ENCODE results near the gene SPAG17. TPM values are rescaled to one million over a fixed set of nuclear protein-coding genes. Genes with fewer than 3 reads are reported as not detected.

SPAG17 gene
- total RNA-seq, 1 experiment from 2014 or later = not detected

DNA sequence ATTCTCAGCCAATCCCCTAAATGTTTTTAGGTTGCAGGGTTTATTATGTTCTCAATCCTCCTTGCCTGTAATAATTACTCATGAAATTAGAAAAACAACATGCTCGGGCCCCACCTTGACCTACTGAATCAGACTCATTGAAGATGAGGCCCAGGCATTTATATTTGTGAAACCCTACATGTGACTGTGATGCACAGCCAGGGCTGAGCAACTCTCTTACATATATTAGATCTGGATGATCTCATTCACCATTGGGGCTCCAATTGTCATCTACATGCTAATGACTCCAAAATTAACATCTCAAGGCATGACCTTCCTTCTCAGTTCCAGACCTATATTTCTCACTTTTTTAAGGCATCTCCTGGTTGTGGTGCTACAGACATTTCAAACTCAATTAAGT lies 152.1 kb downstream of the SPAG17 start:
- no peaks in the 10 kb centered on the region for H3K79me2 ChIP-seq (ENCODE audit: low read length)
- H3K9me3 ChIP-seq (ENCODE audit: low read length) = no peaks in the 10 kb centered on the region
- H3K27me3 ChIP-seq (ENCODE audit: low read length) = no peaks in the 10 kb centered on the region
- no peak overlapping the region for H3K9ac ChIP-seq (ENCODE audit: low read length)
- H3K36me3 ChIP-seq (ENCODE audit: insufficient read depth, low read length) = no peaks in the 10 kb centered on the region
- no peaks in the 10 kb centered on the region for H3K9me2 ChIP-seq (replicated peaks; ENCODE audit: insufficient read depth, low read length)
- no peak overlapping the region for H2AFZ ChIP-seq (ENCODE audit: low read length)
- H3K4me1 ChIP-seq (ENCODE audit: low read length) = no peaks in the 10 kb centered on the region
- no peak overlapping the region for H3K4me3 ChIP-seq (ENCODE audit: low read length)
- no peak overlapping the region for H3K27ac ChIP-seq (ENCODE audit: low read length)
- H3K4me2 ChIP-seq (ENCODE audit: low read depth, low read length, poor library complexity, severe bottlenecking) = no peak overlapping the region
- no peak for DNase-seq
- no peaks in the 10 kb centered on the region for H4K20me1 ChIP-seq (ENCODE audit: insufficient read depth, low read depth, low read length)

DNA sequence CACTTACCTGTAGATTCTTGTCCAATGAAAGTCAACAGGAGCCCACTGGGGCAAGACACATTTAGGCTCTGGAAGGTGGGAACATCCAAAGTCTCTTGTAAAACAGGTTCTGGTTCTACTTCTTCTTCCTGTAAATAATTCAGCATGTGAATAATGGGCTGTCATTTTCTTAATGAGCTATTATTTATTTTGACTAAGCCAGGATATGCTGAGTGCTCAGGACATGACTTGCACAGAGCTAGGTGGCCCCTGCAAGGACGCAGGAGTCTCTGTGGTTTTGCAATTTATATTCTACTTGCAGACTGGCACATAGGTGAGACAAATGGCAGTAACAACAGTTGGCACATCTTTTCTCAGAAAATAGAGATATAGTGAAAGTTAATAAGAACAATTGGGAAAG lies 156.8 kb downstream of the SPAG17 start:
- Histone ChIP-seq H3K4me2 (ENCODE audit: low read depth, low read length, poor library complexity, severe bottlenecking) (no peak overlapping the region), H3K27ac (ENCODE audit: low read length) (no peak overlapping the region), H2AFZ (ENCODE audit: low read length) (no peak overlapping the region), H3K36me3 (ENCODE audit: insufficient read depth, low read length) (no peaks in the 10 kb centered on the region), H4K20me1 (ENCODE audit: insufficient read depth, low read depth, low read length) (no peaks in the 10 kb centered on the region), H3K4me3 (ENCODE audit: low read length) (no peak overlapping the region), H3K79me2 (ENCODE audit: low read length) (no peaks in the 10 kb centered on the region), H3K9me3 (ENCODE audit: low read length) (no peaks in the 10 kb centered on the region), H3K27me3 (ENCODE audit: low read length) (no peaks in the 10 kb centered on the region), H3K9ac (ENCODE audit: low read length) (no peak overlapping the region), H3K9me2 (replicated peaks; ENCODE audit: insufficient read depth, low read length) (no peaks in the 10 kb centered on the region), H3K4me1 (ENCODE audit: low read length) (no peaks in the 10 kb centered on the region)
- no peak for DNase-seq

- Histone ChIP-seq H3K4me3 (ENCODE audit: low read length) (no peak overlapping the region), H2AFZ (ENCODE audit: low read length) (no peak overlapping the region), H4K20me1 (ENCODE audit: insufficient read depth, low read depth, low read length) (no peaks in the 10 kb centered on the region), H3K9ac (ENCODE audit: low read length) (no peak overlapping the region), H3K27ac (ENCODE audit: low read length) (no peak overlapping the region), H3K36me3 (ENCODE audit: insufficient read depth, low read length) (no peaks in the 10 kb centered on the region), H3K9me2 (replicated peaks; ENCODE audit: insufficient read depth, low read length) (no peaks in the 10 kb centered on the region), H3K79me2 (ENCODE audit: low read length) (no peaks in the 10 kb centered on the region), H3K9me3 (ENCODE audit: low read length) (no peaks in the 10 kb centered on the region), H3K4me1 (ENCODE audit: low read length) (no peaks in the 10 kb centered on the region), H3K4me2 (ENCODE audit: low read depth, low read length, poor library complexity, severe bottlenecking) (no peak overlapping the region), H3K27me3 (ENCODE audit: low read length) (no peaks in the 10 kb centered on the region)
- no peak for DNase-seq
Measured at GRCh38 chr1:118023199-118023598, 161.8 kb downstream of the SPAG17 start.

GRCh38 chr1:118021668-118022067 lies 163.4 kb downstream of the SPAG17 start:
- no peaks in the 10 kb centered on the region for H3K79me2 ChIP-seq (ENCODE audit: low read length)
- DNase-seq = no peak
- no peak overlapping the region for H3K27ac ChIP-seq (ENCODE audit: low read length)
- H3K4me2 ChIP-seq (ENCODE audit: low read depth, low read length, poor library complexity, severe bottlenecking) = no peak overlapping the region
- H2AFZ ChIP-seq (ENCODE audit: low read length) = no peak overlapping the region
- no peak overlapping the region for H3K9ac ChIP-seq (ENCODE audit: low read length)
- no peaks in the 10 kb centered on the region for H3K27me3 ChIP-seq (ENCODE audit: low read length)
- H4K20me1 ChIP-seq (ENCODE audit: insufficient read depth, low read depth, low read length) = no peaks in the 10 kb centered on the region
- no peak overlapping the region for H3K4me3 ChIP-seq (ENCODE audit: low read length)
- no peaks in the 10 kb centered on the region for H3K4me1 ChIP-seq (ENCODE audit: low read length)
- H3K9me2 ChIP-seq (replicated peaks; ENCODE audit: insufficient read depth, low read length) = no peaks in the 10 kb centered on the region
- H3K9me3 ChIP-seq (ENCODE audit: low read length) = no peaks in the 10 kb centered on the region
- no peaks in the 10 kb centered on the region for H3K36me3 ChIP-seq (ENCODE audit: insufficient read depth, low read length)

DNA sequence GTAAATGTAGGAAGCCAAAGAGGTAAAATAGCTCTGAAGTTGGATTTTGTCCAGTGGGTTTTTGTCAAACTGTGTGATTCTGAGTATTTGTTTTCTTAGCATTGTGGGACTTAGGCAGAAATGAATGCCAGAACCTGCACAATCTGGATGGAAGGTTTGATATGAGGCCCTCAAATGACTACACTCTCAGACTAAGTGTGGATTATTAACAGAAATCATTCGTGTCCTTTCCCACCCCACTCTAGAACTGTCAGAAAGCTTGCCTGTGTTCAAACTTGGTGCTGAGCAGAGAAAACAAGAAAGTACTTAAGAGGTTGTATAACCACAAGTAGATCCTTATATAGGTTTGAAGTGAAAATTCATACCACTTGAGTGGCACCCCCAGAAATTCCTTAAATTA lies 167.0 kb downstream of the SPAG17 start:
- H3K4me2 ChIP-seq (ENCODE audit: low read depth, low read length, poor library complexity, severe bottlenecking) = no peak overlapping the region
- H3K36me3 ChIP-seq (ENCODE audit: insufficient read depth, low read length) = no peaks in the 10 kb centered on the region
- no peak overlapping the region for H3K27ac ChIP-seq (ENCODE audit: low read length)
- no peak overlapping the region for H2AFZ ChIP-seq (ENCODE audit: low read length)
- H3K9me2 ChIP-seq (replicated peaks; ENCODE audit: insufficient read depth, low read length) = no peaks in the 10 kb centered on the region
- no peak overlapping the region for H3K9ac ChIP-seq (ENCODE audit: low read length)
- no peaks in the 10 kb centered on the region for H3K4me1 ChIP-seq (ENCODE audit: low read length)
- H4K20me1 ChIP-seq (ENCODE audit: insufficient read depth, low read depth, low read length) = no peaks in the 10 kb centered on the region
- H3K4me3 ChIP-seq (ENCODE audit: low read length) = no peak overlapping the region
- no peaks in the 10 kb centered on the region for H3K79me2 ChIP-seq (ENCODE audit: low read length)
- no peaks in the 10 kb centered on the region for H3K27me3 ChIP-seq (ENCODE audit: low read length)
- no peak for DNase-seq
- H3K9me3 ChIP-seq (ENCODE audit: low read length) = no peaks in the 10 kb centered on the region

DNA sequence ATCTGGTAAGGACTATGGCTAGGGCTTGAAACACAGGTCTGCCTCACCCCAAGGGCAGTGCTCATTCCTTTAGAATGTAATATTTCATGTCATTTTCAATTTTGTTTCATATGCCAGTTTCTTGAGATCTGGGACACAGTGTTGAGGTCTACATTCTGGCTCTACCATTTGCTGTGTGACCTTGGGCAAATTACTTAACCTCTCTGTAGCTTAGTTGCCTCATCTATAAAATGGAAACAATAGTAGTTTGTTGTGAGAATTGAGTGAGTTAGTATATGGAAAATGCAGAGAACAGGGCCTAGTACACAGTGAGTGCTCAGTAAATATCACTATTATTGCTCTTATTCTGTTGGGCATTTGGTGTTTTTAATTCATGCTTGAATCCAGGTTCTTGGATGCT lies 171.1 kb downstream of the SPAG17 start:
- Histone ChIP-seq H3K27ac (ENCODE audit: low read length) (no peak overlapping the region), H3K9me3 (ENCODE audit: low read length) (no peaks in the 10 kb centered on the region), H4K20me1 (ENCODE audit: insufficient read depth, low read depth, low read length) (no peaks in the 10 kb centered on the region), H3K9me2 (replicated peaks; ENCODE audit: insufficient read depth, low read length) (no peaks in the 10 kb centered on the region), H3K27me3 (ENCODE audit: low read length) (0 out of 2 replicates have a peak, but pooled peaks cover 2% of the 10 kb centered on the region), H3K4me3 (ENCODE audit: low read length) (no peak overlapping the region), H2AFZ (ENCODE audit: low read length) (no peak overlapping the region), H3K9ac (ENCODE audit: low read length) (no peak overlapping the region), H3K36me3 (ENCODE audit: insufficient read depth, low read length) (no peaks in the 10 kb centered on the region), H3K4me1 (ENCODE audit: low read length) (no peaks in the 10 kb centered on the region), H3K79me2 (ENCODE audit: low read length) (no peaks in the 10 kb centered on the region), H3K4me2 (ENCODE audit: low read depth, low read length, poor library complexity, severe bottlenecking) (no peak overlapping the region)
- no peak for DNase-seq

- no peak for DNase-seq
- Histone ChIP-seq H3K4me3 (ENCODE audit: low read length) (no peak overlapping the region), H3K9me3 (ENCODE audit: low read length) (no peaks in the 10 kb centered on the region), H2AFZ (ENCODE audit: low read length) (no peak overlapping the region), H3K9me2 (replicated peaks; ENCODE audit: insufficient read depth, low read length) (no peaks in the 10 kb centered on the region), H3K9ac (ENCODE audit: low read length) (no peak overlapping the region), H4K20me1 (ENCODE audit: insufficient read depth, low read depth, low read length) (no peaks in the 10 kb centered on the region), H3K4me1 (ENCODE audit: low read length) (no peaks in the 10 kb centered on the region), H3K36me3 (ENCODE audit: insufficient read depth, low read length) (no peaks in the 10 kb centered on the region), H3K79me2 (ENCODE audit: low read length) (no peaks in the 10 kb centered on the region), H3K27ac (ENCODE audit: low read length) (no peak overlapping the region), H3K27me3 (ENCODE audit: low read length) (0 out of 2 replicates have a peak, but pooled peaks cover 2% of the 10 kb centered on the region), H3K4me2 (ENCODE audit: low read depth, low read length, poor library complexity, severe bottlenecking) (no peak overlapping the region)
Measured at GRCh38 chr1:118013336-118013735, 171.7 kb downstream of the SPAG17 start.

GRCh38 chr1:118012515-118013124 lies 172.4 kb downstream of the SPAG17 start:
- Histone ChIP-seq H2AFZ (ENCODE audit: low read length) (no peak overlapping the region), H3K79me2 (ENCODE audit: low read length) (no peaks in the 10 kb centered on the region), H3K9me2 (replicated peaks; ENCODE audit: insufficient read depth, low read length) (no peaks in the 10 kb centered on the region), H3K36me3 (ENCODE audit: insufficient read depth, low read length) (no peaks in the 10 kb centered on the region), H4K20me1 (ENCODE audit: insufficient read depth, low read depth, low read length) (no peaks in the 10 kb centered on the region), H3K27ac (ENCODE audit: low read length) (no peak overlapping the region), H3K4me3 (ENCODE audit: low read length) (no peak overlapping the region), H3K27me3 (ENCODE audit: low read length) (0 out of 2 replicates have a peak, but pooled peaks cover 2% of the 10 kb centered on the region), H3K9me3 (ENCODE audit: low read length) (no peaks in the 10 kb centered on the region), H3K4me1 (ENCODE audit: low read length) (no peaks in the 10 kb centered on the region), H3K9ac (ENCODE audit: low read length) (no peak overlapping the region), H3K4me2 (ENCODE audit: low read depth, low read length, poor library complexity, severe bottlenecking) (no peak overlapping the region)
- no peak for DNase-seq

Measured in Karpas-422 (cell line).